SJSA1 (cell line): Measurements from ENCODE around the gene RALGAPB. TPM values are rescaled to one million over a fixed set of nuclear protein-coding genes. Genes with fewer than 3 reads are reported as not detected.

ENCODE experiments used
- DNase-seq, 2 experiments: peaks; one replicate each; pipeline ENCODE4 v3.0.0-alpha.2; 2015 to 2020; ENCODE audit warnings: low spot score in 2 of 2, low read depth in 1 of 2
- H3K27ac ChIP-seq: fragments of 250-450 bp; sonication (Bioruptor Pico); 2 replicates; pipeline ENCODE4 v1.5.1; 2020; ENCODE audit warnings: mild to moderate bottlenecking, moderate library complexity
- H3K27me3 ChIP-seq: fragments of 250-450 bp; sonication (Bioruptor Pico); replicated peaks from 2 replicates; pipeline ENCODE4 v1.5.1; 2020; ENCODE audit warnings: mild to moderate bottlenecking, moderate library complexity
- H3K36me3 ChIP-seq: fragments of 250-450 bp; sonication (Bioruptor Pico); 2 replicates; pipeline ENCODE4 v1.5.1; 2020; ENCODE audit warnings: mild to moderate bottlenecking
- H3K4me1 ChIP-seq: fragments of 250-450 bp; sonication (Bioruptor Pico); replicated peaks from 2 replicates; pipeline ENCODE4 v1.6.1; 2021; ENCODE audit warnings: mild to moderate bottlenecking
- H3K4me3 ChIP-seq: fragments of 250-450 bp; sonication (Bioruptor Pico); 2 replicates; pipeline ENCODE4 v1.5.1; 2020; ENCODE audit warnings: mild to moderate bottlenecking
- H3K9me3 ChIP-seq: fragments of 250-450 bp; sonication (Bioruptor Pico); replicated peaks from 2 replicates; pipeline ENCODE4 v1.5.1; 2020; ENCODE audit warnings: mild to moderate bottlenecking
- total RNA-seq: library from RNA; depleted of rRNA; stranded (reverse); fragments of >200 nt; shearing (Covaris generic); gene quantifications from 2 replicates; pipeline ENCODE4 v1.2.3, GENCODE V29; 2014

The RALGAPB gene
- total RNA-seq, 1 experiment from 2014 or later = 21.9 TPM

- Histone ChIP-seq H3K27me3 (no peaks in the 10 kb centered on the region), H3K9me3 (no peaks in the 10 kb centered on the region), H3K27ac (no peak overlapping the region), H3K4me1 (no peaks in the 10 kb centered on the region), H3K36me3 (peaks cover 46% of the 10 kb centered on the region), H3K4me3 (no peak overlapping the region)
- DNase-seq = no peak
Measured at GRCh38 chr20:38519426-38519825, 46.8 kb downstream of the RALGAPB start.

- Histone ChIP-seq H3K36me3 (peaks cover 47% of the 10 kb centered on the region), H3K9me3 (no peaks in the 10 kb centered on the region)
Measured at GRCh38 chr20:38520261-38520660, 47.6 kb downstream of the RALGAPB start.

GRCh38 chr20:38523697-38524096, 51.1 kb downstream of the RALGAPB start:
- H3K27ac ChIP-seq = no peak overlapping the region
- no peaks in the 10 kb centered on the region for H3K9me3 ChIP-seq
- H3K27me3 ChIP-seq = no peaks in the 10 kb centered on the region
- H3K4me1 ChIP-seq = peaks cover 8% of the 10 kb centered on the region
- no peak for DNase-seq
- peaks cover 53% of the 10 kb centered on the region for H3K36me3 ChIP-seq
- no peak overlapping the region for H3K4me3 ChIP-seq

More at GRCh38 chr20:38520261-38520660, 47.6 kb downstream of the RALGAPB start:
- Histone ChIP-seq H3K4me3 (no peak overlapping the region), H3K27ac (no peak overlapping the region), H3K4me1 (no peaks in the 10 kb centered on the region), H3K27me3 (no peaks in the 10 kb centered on the region)
- no peak for DNase-seq

- Histone ChIP-seq H3K9me3 (no peaks in the 10 kb centered on the region), H3K27ac (no peak overlapping the region), H3K4me1 (peaks cover 8% of the 10 kb centered on the region), H3K27me3 (no peaks in the 10 kb centered on the region), H3K36me3 (peaks cover 64% of the 10 kb centered on the region), H3K4me3 (no peak overlapping the region)
- no peak for DNase-seq
Measured at GRCh38 chr20:38528167-38528566, 55.5 kb downstream of the RALGAPB start.

- no peak for DNase-seq
- H3K27ac ChIP-seq = no peak overlapping the region
- H3K27me3 ChIP-seq = no peaks in the 10 kb centered on the region
- H3K4me3 ChIP-seq = no peak overlapping the region
- H3K9me3 ChIP-seq = no peaks in the 10 kb centered on the region
- peaks cover 61% of the 10 kb centered on the region for H3K36me3 ChIP-seq
- peaks cover 8% of the 10 kb centered on the region for H3K4me1 ChIP-seq
Measured at GRCh38 chr20:38531021-38531420, 58.4 kb downstream of the RALGAPB start.

GRCh38 chr20:38534756-38535155, 62.1 kb downstream of the RALGAPB start:
- DNase-seq = no peak
- Histone ChIP-seq H3K36me3 (peaks cover 74% of the 10 kb centered on the region), H3K4me3 (no peak overlapping the region), H3K27ac (no peak overlapping the region), H3K4me1 (no peaks in the 10 kb centered on the region), H3K27me3 (no peaks in the 10 kb centered on the region), H3K9me3 (no peaks in the 10 kb centered on the region)

- no peaks in the 10 kb centered on the region for H3K27me3 ChIP-seq
- DNase-seq = no peak
- H3K36me3 ChIP-seq = peaks cover 81% of the 10 kb centered on the region
- no peaks in the 10 kb centered on the region for H3K9me3 ChIP-seq
- H3K4me3 ChIP-seq = no peak overlapping the region
- no peaks in the 10 kb centered on the region for H3K4me1 ChIP-seq
- no peak overlapping the region for H3K27ac ChIP-seq
Measured at GRCh38 chr20:38536310-38536709, 63.7 kb downstream of the RALGAPB start.

- no peaks in the 10 kb centered on the region for H3K4me1 ChIP-seq
- no peaks in the 10 kb centered on the region for H3K27me3 ChIP-seq
- no peak overlapping the region for H3K27ac ChIP-seq
- H3K4me3 ChIP-seq = no peak overlapping the region
- DNase-seq = no peak
- H3K9me3 ChIP-seq = no peaks in the 10 kb centered on the region
- H3K36me3 ChIP-seq = peaks cover 83% of the 10 kb centered on the region
Measured at GRCh38 chr20:38537176-38537575, 64.5 kb downstream of the RALGAPB start.

- Histone ChIP-seq H3K4me3 (no peak overlapping the region), H3K9me3 (no peaks in the 10 kb centered on the region), H3K4me1 (no peaks in the 10 kb centered on the region), H3K27me3 (no peaks in the 10 kb centered on the region), H3K36me3 (peaks cover 85% of the 10 kb centered on the region), H3K27ac (no peak overlapping the region)
- DNase-seq = no peak
Measured at GRCh38 chr20:38538789-38539188, 66.1 kb downstream of the RALGAPB start.

GRCh38 chr20:38543014-38543906, 70.6 kb downstream of the RALGAPB start:
- H3K36me3 ChIP-seq = peaks cover 95% of the 10 kb centered on the region
- H3K4me1 ChIP-seq = no peaks in the 10 kb centered on the region
- DNase-seq = no peak
- H3K4me3 ChIP-seq = no peak overlapping the region
- no peak overlapping the region for H3K27ac ChIP-seq
- H3K27me3 ChIP-seq = no peaks in the 10 kb centered on the region
- no peaks in the 10 kb centered on the region for H3K9me3 ChIP-seq

GRCh38 chr20:38545771-38546170, 73.1 kb downstream of the RALGAPB start:
- Histone ChIP-seq H3K27me3 (no peaks in the 10 kb centered on the region), H3K4me3 (no peak overlapping the region), H3K27ac (no peak overlapping the region), H3K36me3 (peaks cover 87% of the 10 kb centered on the region), H3K9me3 (no peaks in the 10 kb centered on the region), H3K4me1 (no peaks in the 10 kb centered on the region)
- DNase-seq = no peak

- no peak overlapping the region for H3K4me3 ChIP-seq
- peaks cover 87% of the 10 kb centered on the region for H3K36me3 ChIP-seq
- no peak overlapping the region for H3K27ac ChIP-seq
- DNase-seq = no peak
- no peaks in the 10 kb centered on the region for H3K27me3 ChIP-seq
- H3K9me3 ChIP-seq = no peaks in the 10 kb centered on the region
- H3K4me1 ChIP-seq = no peaks in the 10 kb centered on the region
Measured at GRCh38 chr20:38547288-38548085, 74.8 kb downstream of the RALGAPB start.

- Histone ChIP-seq H3K27me3 (no peaks in the 10 kb centered on the region), H3K36me3 (peaks cover 86% of the 10 kb centered on the region), H3K4me3 (no peak overlapping the region), H3K27ac (no peak overlapping the region), H3K4me1 (no peaks in the 10 kb centered on the region), H3K9me3 (no peaks in the 10 kb centered on the region)
- no peak for DNase-seq
Measured at GRCh38 chr20:38548356-38549083, 75.9 kb downstream of the RALGAPB start.
